Measurements from ENCODE around the gene CDH12.
"Not testable (repeated sequence)": the region's sequence is repeated elsewhere in the genome, so short reads cannot be mapped to it uniquely, and the experiment has no call there.

Gene CDH12

GRCh38 chr5:22187632-22188228 lies 665.4 kb downstream of the CDH12 start:
- in situ Hi-C loops (cut with MboI; ENCODE audit: low sequenced_read_pairs) = not testable (repeated sequence)

- in situ Hi-C loops (cut with MboI; ENCODE audit: low sequenced_read_pairs) = not testable (repeated sequence)
Measured at GRCh38 chr5:22169226-22169625, 683.9 kb downstream of the CDH12 start.

- in situ Hi-C loops (cut with MboI; ENCODE audit: low sequenced_read_pairs) = not testable (repeated sequence)
Measured at GRCh38 chr5:22168704-22169103, 684.4 kb downstream of the CDH12 start.

GRCh38 chr5:22165931-22166330 lies 687.2 kb downstream of the CDH12 start:
- in situ Hi-C loops (cut with MboI; ENCODE audit: low sequenced_read_pairs) = not testable (repeated sequence)

- in situ Hi-C loops (cut with MboI; ENCODE audit: low sequenced_read_pairs) = not testable (repeated sequence)
Measured at GRCh38 chr5:22164910-22165748, 688.0 kb downstream of the CDH12 start.

- in situ Hi-C loops (cut with MboI; ENCODE audit: low sequenced_read_pairs) = not testable (repeated sequence)
Measured at GRCh38 chr5:22156953-22157352, 696.2 kb downstream of the CDH12 start.

GRCh38 chr5:22154779-22155178 lies 698.4 kb downstream of the CDH12 start:
- in situ Hi-C loops (cut with MboI; ENCODE audit: low sequenced_read_pairs) = not testable (repeated sequence)

- in situ Hi-C loops (cut with MboI; ENCODE audit: low sequenced_read_pairs) = not testable (repeated sequence)
Measured at GRCh38 chr5:22151801-22152200, 701.3 kb downstream of the CDH12 start.

- in situ Hi-C loops (cut with MboI; ENCODE audit: low sequenced_read_pairs) = not testable (repeated sequence)
Measured at GRCh38 chr5:22140418-22140817, 712.7 kb downstream of the CDH12 start.

GRCh38 chr5:22139662-22140300 lies 713.4 kb downstream of the CDH12 start:
- in situ Hi-C loops (cut with MboI; ENCODE audit: low sequenced_read_pairs) = not testable (repeated sequence)

GRCh38 chr5:22111320-22111719 lies 741.8 kb downstream of the CDH12 start:
- in situ Hi-C loops (cut with MboI; ENCODE audit: low sequenced_read_pairs) = no loop called here

- in situ Hi-C loops (cut with MboI; ENCODE audit: low sequenced_read_pairs) = no loop called here
Measured at GRCh38 chr5:22109315-22109714, 743.8 kb downstream of the CDH12 start.

GRCh38 chr5:22108545-22108944 lies 744.6 kb downstream of the CDH12 start:
- in situ Hi-C loops (cut with MboI; ENCODE audit: low sequenced_read_pairs) = no loop called here

GRCh38 chr5:22102823-22103359 lies 750.3 kb downstream of the CDH12 start:
- in situ Hi-C loops (cut with MboI; ENCODE audit: low sequenced_read_pairs) = no loop called here

- in situ Hi-C loops (cut with MboI; ENCODE audit: low sequenced_read_pairs) = no loop called here
Measured at GRCh38 chr5:22088517-22088916, 764.6 kb downstream of the CDH12 start.

GRCh38 chr5:22079566-22079965 lies 773.6 kb downstream of the CDH12 start:
- in situ Hi-C loops (cut with MboI; ENCODE audit: low sequenced_read_pairs) = no loop called here

- in situ Hi-C loops (cut with MboI; ENCODE audit: low sequenced_read_pairs) = no loop called here
Measured at GRCh38 chr5:22079002-22079401, 774.1 kb downstream of the CDH12 start.

- in situ Hi-C loops (cut with MboI; ENCODE audit: low sequenced_read_pairs) = no loop called here
Measured at GRCh38 chr5:22076586-22076985, 776.6 kb downstream of the CDH12 start.

GRCh38 chr5:22070186-22070728 lies 782.9 kb downstream of the CDH12 start:
- in situ Hi-C loops (cut with MboI; ENCODE audit: low sequenced_read_pairs) = no loop called here

GRCh38 chr5:22063717-22064116 lies 789.4 kb downstream of the CDH12 start:
- in situ Hi-C loops (cut with MboI; ENCODE audit: low sequenced_read_pairs) = no loop called here

GRCh38 chr5:22058620-22059019 lies 794.5 kb downstream of the CDH12 start:
- in situ Hi-C loops (cut with MboI; ENCODE audit: low sequenced_read_pairs) = no loop called here

Data from HL-60/S4 treated with retinoic acid at 250 ng/mL for 4 days and 3 days (cell line).